ENCODE results near the gene TSC1. TPM values are rescaled to one million over a fixed set of nuclear protein-coding genes. Genes with fewer than 3 reads are reported as not detected.

The TSC1 gene
- total RNA-seq, 1 experiment from 2014 or later, result 19.3 TPM

- ChIA-PET CTCF (no interaction called here), POLR2A (ENCODE audit: unreplicated experiment) (no interaction called here)
Observed at GRCh38 chr9:132888151-132888550, 56.3 kb downstream of the TSC1 start.

GRCh38 chr9:132887181-132888120 is 57.0 kb downstream of the TSC1 start:
- ATAC-seq, result no peak
- DNase-seq, result no peak
- no peak overlapping the region for H3K27ac ChIP-seq (ENCODE audit: low read length)
- no peak overlapping the region for H2AFZ ChIP-seq (ENCODE audit: low read length)
- H3K4me3 ChIP-seq (ENCODE audit: low read length), result no peak overlapping the region
- intact Hi-C loops (cut with micrococcal nuclease), result no loop called here
- H3F3A ChIP-seq (ENCODE audit: low read length, unreplicated experiment), result no peaks in the 10 kb centered on the region
- no peaks in the 10 kb centered on the region for H3K79me2 ChIP-seq (ENCODE audit: low read length)
- no peaks in the 10 kb centered on the region for H3K36me3 ChIP-seq (ENCODE audit: low read depth, low read length)
- H3K27me3 ChIP-seq (ENCODE audit: low read length), result no peaks in the 10 kb centered on the region
- no peaks in the 10 kb centered on the region for H4K20me1 ChIP-seq (ENCODE audit: low read length)
- H3K4me2 ChIP-seq (ENCODE audit: low read length), result no peak overlapping the region
- H3K9ac ChIP-seq (ENCODE audit: low read length), result no peak overlapping the region
- H3K9me2 ChIP-seq (replicated peaks; ENCODE audit: low read length), result no peaks in the 10 kb centered on the region
- POLR2A ChIA-PET (ENCODE audit: unreplicated experiment), result no interaction called here
- CTCF ChIA-PET, result no interaction called here
- H3K9me3 ChIP-seq (ENCODE audit: low read length), result no peaks in the 10 kb centered on the region
- no peaks in the 10 kb centered on the region for H3K4me1 ChIP-seq (ENCODE audit: insufficient read depth, low read length)
- no TSS peak for BruUV-seq (replicated peaks)
- TF ChIP-seq EZH2 (IDR thresholded peaks at IDR 0.05; ENCODE audit: low read length, unreplicated experiment), result no peak
- no peak for TF ChIP-seq EZH2phosphoT487 (IDR thresholded peaks at IDR 0.05; ENCODE audit: borderline replicate concordance, low read length)
- TF ChIP-seq, protein P1, sequence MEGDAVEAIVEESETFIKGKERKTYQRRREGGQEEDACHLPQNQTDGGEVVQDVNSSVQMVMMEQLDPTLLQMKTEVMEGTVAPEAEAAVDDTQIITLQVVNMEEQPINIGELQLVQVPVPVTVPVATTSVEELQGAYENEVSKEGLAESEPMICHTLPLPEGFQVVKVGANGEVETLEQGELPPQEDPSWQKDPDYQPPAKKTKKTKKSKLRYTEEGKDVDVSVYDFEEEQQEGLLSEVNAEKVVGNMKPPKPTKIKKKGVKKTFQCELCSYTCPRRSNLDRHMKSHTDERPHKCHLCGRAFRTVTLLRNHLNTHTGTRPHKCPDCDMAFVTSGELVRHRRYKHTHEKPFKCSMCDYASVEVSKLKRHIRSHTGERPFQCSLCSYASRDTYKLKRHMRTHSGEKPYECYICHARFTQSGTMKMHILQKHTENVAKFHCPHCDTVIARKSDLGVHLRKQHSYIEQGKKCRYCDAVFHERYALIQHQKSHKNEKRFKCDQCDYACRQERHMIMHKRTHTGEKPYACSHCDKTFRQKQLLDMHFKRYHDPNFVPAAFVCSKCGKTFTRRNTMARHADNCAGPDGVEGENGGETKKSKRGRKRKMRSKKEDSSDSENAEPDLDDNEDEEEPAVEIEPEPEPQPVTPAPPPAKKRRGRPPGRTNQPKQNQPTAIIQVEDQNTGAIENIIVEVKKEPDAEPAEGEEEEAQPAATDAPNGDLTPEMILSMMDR (conservative IDR thresholded peaks at IDR 0.05; ENCODE audit: low read depth, low read length), result no peak

More at GRCh38 chr9:132888151-132888550, 56.3 kb downstream of the TSC1 start:
- no peaks in the 10 kb centered on the region for H3K27me3 ChIP-seq (ENCODE audit: low read length)
- no peak for DNase-seq
- ATAC-seq, result no peak
- no peaks in the 10 kb centered on the region for H3K4me1 ChIP-seq (ENCODE audit: insufficient read depth, low read length)
- no peaks in the 10 kb centered on the region for H3F3A ChIP-seq (ENCODE audit: low read length, unreplicated experiment)
- H3K9ac ChIP-seq (ENCODE audit: low read length), result no peak overlapping the region
- BruUV-seq (replicated peaks), result no TSS peak
- H3K36me3 ChIP-seq (ENCODE audit: low read depth, low read length), result no peaks in the 10 kb centered on the region
- H2AFZ ChIP-seq (ENCODE audit: low read length), result no peak overlapping the region
- TF ChIP-seq EZH2 (IDR thresholded peaks at IDR 0.05; ENCODE audit: low read length, unreplicated experiment) (no peak), EZH2phosphoT487 (IDR thresholded peaks at IDR 0.05; ENCODE audit: borderline replicate concordance, low read length) (no peak)
- TF ChIP-seq, protein P1 (conservative IDR thresholded peaks at IDR 0.05; ENCODE audit: low read depth, low read length), result no peak
- intact Hi-C loops (cut with micrococcal nuclease), result no loop called here
- no peaks in the 10 kb centered on the region for H3K9me2 ChIP-seq (replicated peaks; ENCODE audit: low read length)
- H3K79me2 ChIP-seq (ENCODE audit: low read length), result no peaks in the 10 kb centered on the region
- H3K4me3 ChIP-seq (ENCODE audit: low read length), result no peak overlapping the region
- H3K9me3 ChIP-seq (ENCODE audit: low read length), result no peaks in the 10 kb centered on the region
- no peak overlapping the region for H3K27ac ChIP-seq (ENCODE audit: low read length)
- no peak overlapping the region for H3K4me2 ChIP-seq (ENCODE audit: low read length)
- no peaks in the 10 kb centered on the region for H4K20me1 ChIP-seq (ENCODE audit: low read length)

- no peak overlapping the region for H3K4me2 ChIP-seq (ENCODE audit: low read length)
- POLR2A ChIA-PET (ENCODE audit: unreplicated experiment), result no interaction called here
- no peaks in the 10 kb centered on the region for H3K9me2 ChIP-seq (replicated peaks; ENCODE audit: low read length)
- no peaks in the 10 kb centered on the region for H3K4me1 ChIP-seq (ENCODE audit: insufficient read depth, low read length)
- ATAC-seq, result no peak
- DNase-seq, result no peak
- no peaks in the 10 kb centered on the region for H3K27me3 ChIP-seq (ENCODE audit: low read length)
- no peaks in the 10 kb centered on the region for H3K36me3 ChIP-seq (ENCODE audit: low read depth, low read length)
- intact Hi-C loops (cut with micrococcal nuclease), result no loop called here
- no peak overlapping the region for H2AFZ ChIP-seq (ENCODE audit: low read length)
- H3F3A ChIP-seq (ENCODE audit: low read length, unreplicated experiment), result no peaks in the 10 kb centered on the region
- no peak overlapping the region for H3K27ac ChIP-seq (ENCODE audit: low read length)
- BruUV-seq (replicated peaks), result no TSS peak
- H3K79me2 ChIP-seq (ENCODE audit: low read length), result no peaks in the 10 kb centered on the region
- TF ChIP-seq EZH2 (IDR thresholded peaks at IDR 0.05; ENCODE audit: low read length, unreplicated experiment) (no peak), EZH2phosphoT487 (IDR thresholded peaks at IDR 0.05; ENCODE audit: borderline replicate concordance, low read length) (no peak)
- TF ChIP-seq, protein P1 (conservative IDR thresholded peaks at IDR 0.05; ENCODE audit: low read depth, low read length), result no peak
- H3K9me3 ChIP-seq (ENCODE audit: low read length), result no peaks in the 10 kb centered on the region
- CTCF ChIA-PET, result no interaction called here
- no peaks in the 10 kb centered on the region for H4K20me1 ChIP-seq (ENCODE audit: low read length)
- H3K9ac ChIP-seq (ENCODE audit: low read length), result no peak overlapping the region
- H3K4me3 ChIP-seq (ENCODE audit: low read length), result no peak overlapping the region
Observed at GRCh38 chr9:132886334-132886725, 58.1 kb downstream of the TSC1 start.

All from PC-3 (cell line).